ENCODE data around the gene MLLT1.
"Not testable (repeated sequence)": the region's sequence is repeated elsewhere in the genome, so short reads cannot be mapped to it uniquely, and the experiment has no call there.

The MLLT1 gene

GRCh38 chr19:6279931-6280591 is at the start of gene MLLT1:
TSS of gene MLLT1 (minus strand) at chr19:6279975. CDS start at chr19:6279784, 191 bp downstream.
- DNase-seq (ENCODE audit: low read depth, low spot score): peak; percentile 88

- DNase-seq (ENCODE audit: low read depth, low spot score): no peak
These were observed 47.0 kb upstream of the MLLT1 start for GRCh38 chr19:6326815-6327214.

- no peak for DNase-seq (ENCODE audit: low read depth, low spot score)
These were observed 45.8 kb upstream of the MLLT1 start for GRCh38 chr19:6325614-6326013.

- no peak for DNase-seq (ENCODE audit: low read depth, low spot score)
These were observed 45.0 kb upstream of the MLLT1 start for GRCh38 chr19:6324757-6325156.

GRCh38 chr19:6322284-6322683 is 42.5 kb upstream of the MLLT1 start:
- DNase-seq (ENCODE audit: low read depth, low spot score): no peak

- DNase-seq (ENCODE audit: low read depth, low spot score): no peak
These were observed 39.6 kb upstream of the MLLT1 start for GRCh38 chr19:6319376-6319775.

GRCh38 chr19:6318772-6319171 is 39.0 kb upstream of the MLLT1 start:
- DNase-seq (ENCODE audit: low read depth, low spot score): peak; percentile 3

GRCh38 chr19:6315646-6316045 is 35.9 kb upstream of the MLLT1 start:
- not testable (repeated sequence) for DNase-seq (ENCODE audit: low read depth, low spot score)

GRCh38 chr19:6313398-6313969 is 33.7 kb upstream of the MLLT1 start:
- no peak for DNase-seq (ENCODE audit: low read depth, low spot score)

GRCh38 chr19:6312018-6312417 is 32.2 kb upstream of the MLLT1 start:
- DNase-seq (ENCODE audit: low read depth, low spot score): no peak

GRCh38 chr19:6298413-6298812 is 18.6 kb upstream of the MLLT1 start:
- no peak for DNase-seq (ENCODE audit: low read depth, low spot score)

- no peak for DNase-seq (ENCODE audit: low read depth, low spot score)
These were observed 17.4 kb upstream of the MLLT1 start for GRCh38 chr19:6297202-6297601.

- no peak for DNase-seq (ENCODE audit: low read depth, low spot score)
These were observed 12.2 kb upstream of the MLLT1 start for GRCh38 chr19:6292006-6292405.

GRCh38 chr19:6288737-6289136 is 9.0 kb upstream of the MLLT1 start:
- no peak for DNase-seq (ENCODE audit: low read depth, low spot score)

GRCh38 chr19:6287269-6287885 is 7.6 kb upstream of the MLLT1 start:
- DNase-seq (ENCODE audit: low read depth, low spot score): no peak

GRCh38 chr19:6286676-6287075 is 6.9 kb upstream of the MLLT1 start:
- no peak for DNase-seq (ENCODE audit: low read depth, low spot score)

GRCh38 chr19:6282393-6282792 is 2.6 kb upstream of the MLLT1 start:
- not testable (repeated sequence) for DNase-seq (ENCODE audit: low read depth, low spot score)

- DNase-seq (ENCODE audit: low read depth, low spot score): no peak
These were observed 200 bp downstream of the MLLT1 start for GRCh38 chr19:6279620-6279930.

GRCh38 chr19:6278740-6279619 is 795 bp downstream of the MLLT1 start:
- no peak for DNase-seq (ENCODE audit: low read depth, low spot score)

- no peak for DNase-seq (ENCODE audit: low read depth, low spot score)
These were observed 1.7 kb downstream of the MLLT1 start for GRCh38 chr19:6278051-6278450.

- no peak for DNase-seq (ENCODE audit: low read depth, low spot score)
These were observed 3.3 kb downstream of the MLLT1 start for GRCh38 chr19:6276447-6276846.

GRCh38 chr19:6275170-6275744 is 4.5 kb downstream of the MLLT1 start:
- DNase-seq (ENCODE audit: low read depth, low spot score): no peak
